Measurements from ENCODE around the gene INPP5B.

- TF ChIP-seq CTCF (IDR thresholded peaks at IDR 0.05; ENCODE audit: low read depth, low read length): no peak
- TF ChIP-seq EZH2phosphoT487 (IDR thresholded peaks at IDR 0.05; ENCODE audit: low read depth): no peak
Observed at GRCh38 chr1:37883671-37884070, 63.2 kb downstream of the INPP5B start.
